Measurements from ENCODE around the gene THBS3.

THBS3 gene

GRCh38 chr1:155207806-155208540 lies at the start of gene THBS3:
Gene THBS3, minus strand, starts transcription at chr1:155207897. Its CDS starts 21 bp downstream, at chr1:155207876.
- Histone ChIP-seq H3K4me3 (peak within 1 kb of the TSS; percentile 81), H3K27ac (peak within 1 kb of the TSS; percentile 97 to 98)
- DNase-seq (ENCODE audit: low spot score) = peak; percentile 87
- no peak for TF ChIP-seq CTCF (IDR thresholded peaks at IDR 0.05)

DNA sequence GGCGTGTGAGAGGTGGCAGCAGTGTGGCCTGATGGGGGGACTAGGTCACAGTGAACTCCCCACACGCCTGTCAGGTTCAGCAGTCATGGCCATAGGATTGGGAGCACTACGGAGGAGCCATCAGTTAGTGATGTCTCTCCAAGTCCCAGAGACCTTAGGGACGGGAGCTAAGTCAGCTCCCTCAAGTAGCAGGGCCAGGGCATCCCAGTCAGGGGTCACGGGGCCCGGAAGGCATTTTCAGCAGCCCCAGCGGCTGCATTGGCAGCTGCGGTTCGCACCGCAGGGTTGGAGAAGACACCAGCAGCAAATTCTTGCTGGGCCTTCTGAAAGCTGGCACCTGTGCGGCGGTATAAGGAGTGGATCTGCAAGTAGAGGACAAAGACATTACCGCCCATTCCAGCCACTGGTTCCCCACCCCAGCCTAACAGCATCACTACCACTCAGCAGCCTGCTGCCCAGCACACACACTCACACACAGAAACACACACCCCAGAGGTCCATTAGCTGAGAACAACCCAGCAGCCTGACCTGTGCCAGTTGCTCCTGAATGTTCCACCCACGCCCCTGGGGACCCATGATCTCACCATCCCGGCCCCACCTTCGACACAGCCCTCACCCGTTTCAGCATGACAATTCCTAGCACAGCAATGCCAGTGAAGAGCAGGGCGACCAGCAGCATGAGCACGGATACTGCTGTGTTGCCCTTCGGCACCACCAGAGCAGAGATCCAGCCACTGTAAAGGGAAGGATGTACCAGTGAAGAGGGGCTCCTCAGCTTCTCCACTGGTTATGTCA lies 48.6 kb upstream of the THBS3 start:
- no peak for DNase-seq (ENCODE audit: low spot score)
- TF ChIP-seq CTCF (IDR thresholded peaks at IDR 0.05) = no peak
- Histone ChIP-seq H3K27ac (peak overlapping the region; percentile 97 to 99), H3K4me3 (peak overlapping the region; percentile 92)

DNA sequence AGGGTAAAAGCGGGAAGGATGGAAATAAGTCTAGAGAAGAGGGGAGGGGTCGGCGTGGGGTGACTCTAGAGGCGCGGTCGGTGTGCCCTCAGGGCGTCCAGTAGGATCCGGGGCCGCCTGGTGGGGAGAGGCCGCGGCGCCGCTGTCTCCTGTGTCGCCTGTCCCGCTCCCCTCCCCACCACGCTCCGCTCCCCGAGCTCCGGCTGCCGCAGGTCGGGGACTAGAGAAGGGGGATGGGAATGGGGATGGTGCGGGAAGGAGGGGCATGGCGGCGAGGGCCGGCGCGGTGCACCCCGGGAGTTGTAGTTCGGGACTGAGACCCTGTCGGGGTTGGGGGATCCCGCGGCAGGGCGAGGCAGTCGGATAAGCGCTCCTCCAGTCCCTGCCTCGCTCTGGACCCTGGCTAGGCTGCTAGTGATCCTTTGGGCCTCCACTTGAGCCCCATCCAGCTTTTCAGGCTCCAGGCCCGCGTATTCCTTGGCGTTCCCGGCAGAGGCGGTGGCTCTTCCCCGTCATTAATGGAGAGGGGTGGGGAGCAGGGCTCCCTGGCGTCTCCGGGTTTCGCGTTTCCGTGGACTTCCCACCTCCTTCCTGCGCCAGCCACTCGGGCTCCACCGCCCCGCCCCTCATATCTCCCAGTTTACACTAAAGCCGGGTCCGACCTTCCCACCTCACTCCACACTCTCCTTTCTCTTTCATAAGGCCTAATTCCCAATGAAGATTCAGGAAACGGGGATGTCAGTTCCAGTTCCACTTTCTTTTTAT lies 47.7 kb upstream of the THBS3 start, which contains the start of gene ENTREP3:
Gene ENTREP3, minus strand, starts transcription at position 241 of the 765 bp plus-strand sequence. CDS start 606 bp downstream, outside the sequence.
- H3K27ac ChIP-seq = peak within 1 kb of the TSS; percentile 97 to 99
- peak within 1 kb of the TSS; percentile 92 for H3K4me3 ChIP-seq
- TF ChIP-seq CTCF (IDR thresholded peaks at IDR 0.05) = no peak
- DNase-seq (ENCODE audit: low spot score) = peak; percentile 95

DNA sequence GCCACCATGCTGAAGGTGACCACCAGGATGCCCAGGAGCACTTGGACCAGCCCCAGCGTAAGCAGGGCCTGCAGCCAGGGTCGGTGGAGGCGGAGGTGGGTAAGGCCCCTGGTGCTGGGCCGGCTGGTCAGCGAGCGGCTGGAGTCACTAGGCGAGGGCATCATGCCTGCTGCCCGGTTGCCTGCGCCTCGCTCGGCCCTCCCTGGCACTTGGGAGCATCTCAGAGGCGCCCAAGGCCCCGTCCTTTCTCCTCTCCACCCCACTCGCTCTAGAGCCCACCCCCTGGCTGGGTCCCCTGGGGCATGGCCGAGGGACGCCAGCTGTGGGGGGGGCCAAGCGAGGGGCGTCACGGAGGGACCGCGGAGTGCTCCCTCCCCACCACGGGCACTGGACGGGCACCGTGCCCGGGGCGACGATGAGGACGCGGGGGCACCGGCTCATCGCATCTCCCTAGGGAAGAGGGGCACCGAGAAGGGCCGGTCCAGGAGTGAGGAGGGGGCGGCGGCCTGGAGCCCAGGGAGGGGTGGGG lies 47.1 kb upstream of the THBS3 start:
- Histone ChIP-seq H3K27ac (peak overlapping the region; percentile 97 to 99), H3K4me3 (peak overlapping the region; percentile 92)
- peak; percentile 77 for DNase-seq (ENCODE audit: low spot score)
- TF ChIP-seq CTCF (IDR thresholded peaks at IDR 0.05) = no peak

- Histone ChIP-seq H3K4me3 (peak overlapping the region; percentile 92), H3K27ac (peak overlapping the region; percentile 97 to 99)
- no peak for TF ChIP-seq CTCF (IDR thresholded peaks at IDR 0.05)
- DNase-seq (ENCODE audit: low spot score) = peak; percentile 76
Observed at GRCh38 chr1:155254228-155254713, 46.6 kb upstream of the THBS3 start.

DNA sequence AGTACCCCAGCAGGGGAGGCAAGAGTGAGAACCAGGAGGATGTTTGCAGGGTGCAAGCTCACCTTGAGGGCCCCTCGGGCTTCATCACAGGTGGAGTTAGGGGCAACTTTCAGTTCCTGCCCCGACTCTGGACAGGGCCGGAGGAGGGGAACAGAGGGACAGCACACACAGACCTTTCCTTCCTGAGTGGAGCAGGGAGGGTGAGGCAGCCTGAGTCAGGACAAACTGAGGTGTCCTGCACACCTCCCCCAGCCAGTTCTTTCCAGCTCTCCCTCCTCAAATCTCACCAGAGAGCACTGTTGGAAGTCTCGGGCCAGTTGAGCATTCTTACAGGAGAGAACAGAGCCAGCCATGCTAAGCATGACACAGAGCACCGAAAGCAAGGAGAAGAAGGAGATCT lies 46.1 kb upstream of the THBS3 start:
- no peak for DNase-seq (ENCODE audit: low spot score)
- H3K27ac ChIP-seq = peak overlapping the region; percentile 97 to 99

More for the DNA sequence above, 46.1 kb upstream of the THBS3 start:
- H3K4me3 ChIP-seq = peak overlapping the region; percentile 92
- no peak for TF ChIP-seq CTCF (IDR thresholded peaks at IDR 0.05)

Data from coronary artery (tissue), 2 donors.